ENCODE data around the gene CARS2.

GRCh38 chr13:110630566-110631119, 75.3 kb downstream of the CARS2 start:
- no peak for TF ChIP-seq CTCF (IDR thresholded peaks at IDR 0.05)
- TF ChIP-seq TCF7L2 (IDR thresholded peaks at IDR 0.05; ENCODE audit: low read depth, low read length), result no peak
- TF ChIP-seq POLR2AphosphoS5 (IDR thresholded peaks at IDR 0.05; ENCODE audit: low read depth, low read length), result no peak
- TF ChIP-seq SIN3A (IDR thresholded peaks at IDR 0.05; ENCODE audit: borderline replicate concordance, insufficient read depth, low read depth, low read length), result no peak
- TF ChIP-seq, protein P1, sequence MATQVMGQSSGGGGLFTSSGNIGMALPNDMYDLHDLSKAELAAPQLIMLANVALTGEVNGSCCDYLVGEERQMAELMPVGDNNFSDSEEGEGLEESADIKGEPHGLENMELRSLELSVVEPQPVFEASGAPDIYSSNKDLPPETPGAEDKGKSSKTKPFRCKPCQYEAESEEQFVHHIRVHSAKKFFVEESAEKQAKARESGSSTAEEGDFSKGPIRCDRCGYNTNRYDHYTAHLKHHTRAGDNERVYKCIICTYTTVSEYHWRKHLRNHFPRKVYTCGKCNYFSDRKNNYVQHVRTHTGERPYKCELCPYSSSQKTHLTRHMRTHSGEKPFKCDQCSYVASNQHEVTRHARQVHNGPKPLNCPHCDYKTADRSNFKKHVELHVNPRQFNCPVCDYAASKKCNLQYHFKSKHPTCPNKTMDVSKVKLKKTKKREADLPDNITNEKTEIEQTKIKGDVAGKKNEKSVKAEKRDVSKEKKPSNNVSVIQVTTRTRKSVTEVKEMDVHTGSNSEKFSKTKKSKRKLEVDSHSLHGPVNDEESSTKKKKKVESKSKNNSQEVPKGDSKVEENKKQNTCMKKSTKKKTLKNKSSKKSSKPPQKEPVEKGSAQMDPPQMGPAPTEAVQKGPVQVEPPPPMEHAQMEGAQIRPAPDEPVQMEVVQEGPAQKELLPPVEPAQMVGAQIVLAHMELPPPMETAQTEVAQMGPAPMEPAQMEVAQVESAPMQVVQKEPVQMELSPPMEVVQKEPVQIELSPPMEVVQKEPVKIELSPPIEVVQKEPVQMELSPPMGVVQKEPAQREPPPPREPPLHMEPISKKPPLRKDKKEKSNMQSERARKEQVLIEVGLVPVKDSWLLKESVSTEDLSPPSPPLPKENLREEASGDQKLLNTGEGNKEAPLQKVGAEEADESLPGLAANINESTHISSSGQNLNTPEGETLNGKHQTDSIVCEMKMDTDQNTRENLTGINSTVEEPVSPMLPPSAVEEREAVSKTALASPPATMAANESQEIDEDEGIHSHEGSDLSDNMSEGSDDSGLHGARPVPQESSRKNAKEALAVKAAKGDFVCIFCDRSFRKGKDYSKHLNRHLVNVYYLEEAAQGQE (IDR thresholded peaks at IDR 0.05; ENCODE audit: insufficient read depth in 1 of 2, low read depth in 2 of 2, low read length in 1 of 2), result no peak
